ENCODE results near the gene BUD23.
"Not testable (repeated sequence)": the region's sequence is repeated elsewhere in the genome, so short reads cannot be mapped to it uniquely, and the experiment has no call there.

Gene BUD23, protein sequence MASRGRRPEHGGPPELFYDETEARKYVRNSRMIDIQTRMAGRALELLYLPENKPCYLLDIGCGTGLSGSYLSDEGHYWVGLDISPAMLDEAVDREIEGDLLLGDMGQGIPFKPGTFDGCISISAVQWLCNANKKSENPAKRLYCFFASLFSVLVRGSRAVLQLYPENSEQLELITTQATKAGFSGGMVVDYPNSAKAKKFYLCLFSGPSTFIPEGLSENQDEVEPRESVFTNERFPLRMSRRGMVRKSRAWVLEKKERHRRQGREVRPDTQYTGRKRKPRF

DNA sequence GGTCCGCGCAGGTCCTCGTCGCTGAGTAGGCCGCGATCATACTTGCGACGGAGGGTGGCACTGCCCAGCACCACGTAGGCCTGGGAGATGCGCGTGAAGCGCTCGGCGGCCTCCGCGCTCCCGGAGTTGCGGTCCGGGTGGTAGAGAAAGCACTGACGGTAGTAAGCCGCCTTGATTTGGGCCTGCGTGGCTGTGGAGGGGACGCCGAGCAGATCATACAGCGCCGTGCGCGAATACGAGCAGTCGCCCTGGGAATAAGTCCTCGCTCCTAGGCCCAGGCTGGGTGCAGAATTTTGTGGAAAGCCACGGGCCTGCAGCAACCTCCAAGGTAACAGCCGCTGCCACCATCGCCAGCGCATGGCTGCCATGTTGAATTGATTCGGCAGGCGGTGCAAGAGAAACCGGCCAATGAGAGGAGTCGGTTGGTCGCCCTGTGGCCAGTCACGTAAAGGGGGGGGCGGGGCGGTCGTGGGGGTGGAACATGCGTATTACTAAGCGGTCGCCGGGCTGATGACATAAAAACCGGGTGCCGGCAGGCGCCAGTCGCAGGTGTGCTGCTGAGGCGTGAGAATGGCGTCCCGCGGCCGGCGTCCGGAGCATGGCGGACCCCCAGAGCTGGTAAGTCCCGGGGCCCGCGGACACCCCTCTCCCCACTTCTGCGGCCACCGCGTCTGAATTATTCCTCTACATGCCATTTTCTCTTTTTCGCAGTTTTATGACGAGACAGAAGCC lies at the start of gene BUD23, which contains the start of gene DNAJC30:
BUD23 (plus strand) TSS at position 542 of the 732 bp plus-strand sequence; CDS start at position 571, 29 bp downstream.
DNAJC30 (minus strand) TSS at position 398 of the 732 bp plus-strand sequence; CDS start at position 368, 30 bp downstream.
- FAIRE-seq: peak; percentile 17
- peak; percentile 98 for DNase-seq (ENCODE audit: low spot score)

DNA sequence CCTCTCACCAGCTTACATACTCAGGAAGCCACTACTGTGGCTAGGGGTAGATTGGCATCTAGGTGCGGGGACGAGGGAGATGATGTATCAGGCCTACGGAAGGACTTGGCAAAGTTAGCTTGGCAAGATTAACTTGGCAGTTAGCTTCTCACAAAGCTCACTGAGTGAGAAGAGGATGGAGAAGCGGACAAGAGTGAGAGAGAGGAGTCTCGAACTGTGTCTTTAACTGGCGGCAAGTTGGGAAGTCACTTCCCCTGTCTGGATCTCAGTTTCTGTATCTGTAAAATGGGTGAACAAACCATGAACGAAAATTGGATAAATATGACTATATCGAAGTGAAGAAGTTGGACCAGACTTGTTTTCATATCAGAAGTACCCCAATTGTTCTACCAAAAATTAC lies 49.6 kb upstream of the BUD23 start:
- FAIRE-seq (no peak), DNase-seq (ENCODE audit: low spot score) (no peak)

DNA sequence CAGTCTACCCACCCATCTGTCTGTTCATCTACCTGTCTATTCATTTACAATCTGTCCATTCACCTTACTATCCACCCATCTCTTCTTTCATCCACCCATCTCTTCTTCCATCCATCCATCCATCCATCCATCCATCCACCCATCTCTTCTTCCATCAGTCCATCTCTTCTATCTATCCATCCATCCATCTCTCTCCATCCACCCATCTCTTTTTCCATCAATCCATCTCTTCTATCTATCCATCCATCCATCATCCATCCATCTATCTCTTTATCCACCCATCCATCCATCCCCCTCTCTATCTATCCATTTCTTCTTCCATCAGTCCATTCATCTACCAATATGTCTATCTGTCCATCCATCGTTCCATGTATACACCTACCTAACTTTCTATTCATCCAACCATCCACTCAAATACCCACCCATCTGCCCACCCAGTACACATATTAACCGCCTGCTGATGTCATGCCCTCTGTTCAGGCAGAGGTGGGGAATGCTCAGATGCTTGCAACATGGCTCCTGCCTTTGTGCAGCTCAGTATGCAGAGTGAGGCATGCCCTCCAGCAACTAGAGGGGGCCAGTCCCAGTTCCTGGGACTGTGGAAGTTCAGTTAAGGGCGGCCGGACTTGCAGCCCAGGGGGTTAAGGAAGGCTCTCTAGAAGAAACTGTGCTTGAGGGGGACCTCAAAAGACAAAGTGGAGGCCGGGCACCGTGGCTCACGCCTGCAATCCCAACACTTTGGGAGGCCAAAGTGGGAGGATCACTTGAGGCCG lies 47.8 kb upstream of the BUD23 start:
- DNase-seq (ENCODE audit: low spot score) (no peak), FAIRE-seq (no peak)

DNA sequence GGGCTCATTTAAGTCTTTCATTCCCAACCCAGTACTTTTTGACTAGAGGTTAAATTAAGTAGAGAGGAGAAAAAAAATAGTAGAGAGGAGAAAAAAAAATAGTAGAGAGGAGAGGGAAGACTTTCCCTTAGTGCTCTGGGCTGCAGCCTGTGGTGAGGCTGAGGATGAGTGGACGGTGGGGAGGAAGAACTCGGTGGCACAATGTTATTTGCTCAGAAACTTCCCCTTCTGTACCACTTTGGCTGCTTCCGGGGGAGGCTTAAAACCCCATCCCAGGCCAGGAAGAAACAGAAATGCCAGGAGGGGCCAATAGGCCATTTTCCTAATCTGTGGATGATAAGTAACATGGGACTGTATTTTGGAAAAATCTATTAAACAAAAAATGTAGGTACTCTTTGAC lies 44.5 kb upstream of the BUD23 start:
- no peak for DNase-seq (ENCODE audit: low spot score)
- no peak for FAIRE-seq

DNA sequence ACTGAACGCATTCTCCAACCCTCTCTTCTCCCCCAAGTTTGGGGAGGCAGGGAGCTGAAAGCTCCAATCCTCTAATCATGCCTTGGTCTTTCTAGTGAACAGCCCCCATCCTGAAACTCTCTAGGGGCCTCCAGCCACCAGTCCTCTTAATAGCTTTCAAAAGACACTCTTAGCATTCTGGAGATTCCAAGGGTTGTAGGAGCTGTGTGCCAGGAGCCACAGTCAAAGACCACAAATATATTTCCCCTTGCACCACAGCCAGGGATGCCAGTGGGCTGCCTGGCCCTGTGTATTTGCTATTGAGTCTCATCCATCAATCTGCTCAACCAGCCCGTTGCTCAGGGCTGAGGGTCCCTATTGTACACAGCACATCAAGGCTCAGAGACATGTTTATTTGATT lies 40.6 kb upstream of the BUD23 start:
- DNase-seq (ENCODE audit: low spot score) (no peak), FAIRE-seq (no peak)

DNA sequence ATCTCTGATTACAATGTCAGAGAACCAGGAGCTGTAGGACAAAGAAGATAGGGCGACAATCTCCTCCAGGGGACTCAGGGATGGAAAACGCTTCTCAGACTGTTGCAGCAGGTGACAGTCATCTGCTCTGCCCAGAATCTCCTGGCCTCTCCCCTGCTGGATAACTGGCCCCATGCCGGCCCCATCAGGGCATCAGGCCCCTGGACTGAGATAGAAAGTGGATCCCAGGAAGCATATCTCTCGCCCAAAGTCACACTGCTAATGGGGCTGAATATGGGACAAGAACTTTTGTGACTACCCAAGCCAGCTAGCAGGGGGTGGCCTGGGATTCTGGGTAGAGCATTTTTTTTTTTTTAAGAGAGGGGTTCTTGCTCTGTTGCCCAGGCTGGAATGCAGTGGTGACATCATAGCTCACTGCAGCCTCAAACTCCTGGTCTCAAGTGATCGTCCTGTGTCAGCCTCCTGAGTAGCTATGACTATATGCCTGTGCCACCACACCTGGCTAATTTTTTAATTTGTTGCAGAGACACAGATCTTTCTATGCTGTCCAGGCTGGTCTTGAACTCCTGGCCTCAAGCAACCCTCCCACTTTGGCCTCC lies 38.6 kb upstream of the BUD23 start:
- FAIRE-seq (no peak), DNase-seq (ENCODE audit: low spot score) (no peak)

DNA sequence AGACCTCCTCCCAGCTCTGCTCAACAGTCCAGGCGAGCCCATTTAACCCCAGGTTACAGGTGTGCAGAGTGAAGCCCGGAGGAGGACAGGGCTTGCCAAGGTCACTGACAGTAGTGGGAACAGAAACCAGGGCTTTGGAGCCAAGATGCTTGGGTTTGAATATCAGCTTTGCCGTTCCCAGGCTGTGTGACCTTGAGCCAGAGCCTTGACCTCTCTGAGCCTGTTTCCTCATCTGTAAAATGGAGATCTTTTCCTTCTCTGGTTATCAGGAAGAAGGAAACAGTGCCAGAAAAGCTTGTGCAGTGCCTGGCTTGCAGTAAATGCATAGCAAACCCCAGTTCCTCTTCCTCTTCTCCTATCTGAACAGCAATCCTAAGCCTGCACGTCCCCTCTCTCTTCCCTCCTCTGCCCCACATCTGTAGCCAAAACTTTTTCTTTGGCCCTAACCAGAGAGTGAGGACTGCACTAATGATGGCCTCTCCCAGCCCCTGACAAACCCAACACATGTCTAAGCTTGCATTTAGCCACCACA lies 37.7 kb upstream of the BUD23 start:
- FAIRE-seq (no peak), DNase-seq (ENCODE audit: low spot score) (no peak)

DNA sequence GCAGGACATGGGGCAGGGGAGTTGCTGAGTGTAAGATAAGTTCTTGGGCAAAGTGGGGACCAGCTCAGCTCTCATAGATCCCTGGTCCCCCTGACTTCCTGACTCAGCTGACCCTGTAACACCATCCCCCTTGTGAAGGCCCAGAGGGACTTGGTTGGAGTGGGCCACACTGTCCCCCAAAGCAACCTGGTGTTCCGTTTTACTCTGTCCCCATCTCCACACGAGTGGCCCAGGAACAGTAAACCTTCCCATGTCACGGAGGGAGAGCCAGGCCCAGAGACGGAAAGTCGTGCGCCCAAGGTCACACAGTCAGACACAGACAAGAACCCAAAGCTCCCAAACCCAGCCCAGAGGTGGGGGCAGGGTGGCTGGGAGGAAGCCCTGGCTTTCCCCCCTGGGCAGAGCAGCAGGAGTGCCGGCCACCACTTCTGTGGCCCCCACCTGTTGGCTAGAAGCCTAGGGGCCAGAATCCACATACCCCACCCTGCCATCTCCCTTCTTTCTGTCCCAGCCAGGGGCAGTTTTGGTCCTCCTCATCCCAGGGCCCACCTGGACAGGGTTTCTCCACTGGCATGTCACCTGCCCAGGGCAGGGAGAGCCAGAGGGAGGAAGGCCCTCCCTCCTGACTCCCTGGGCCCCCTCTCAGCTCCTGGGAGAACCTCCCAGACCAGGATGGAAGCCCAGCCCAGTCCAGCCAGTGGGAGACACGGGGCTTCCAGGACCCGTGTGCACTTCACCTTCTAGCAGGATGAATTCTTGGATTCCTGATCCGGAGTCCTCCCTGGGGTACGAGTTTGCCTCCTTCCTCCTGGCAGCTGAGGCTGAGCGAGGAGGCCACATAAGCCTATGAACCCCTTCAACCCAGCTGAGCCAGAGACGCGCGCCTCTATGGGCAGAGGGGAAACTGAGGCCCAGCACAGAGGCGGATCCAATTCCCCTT lies 36.3 kb upstream of the BUD23 start:
- FAIRE-seq (no peak), DNase-seq (ENCODE audit: low spot score) (no peak)

DNA sequence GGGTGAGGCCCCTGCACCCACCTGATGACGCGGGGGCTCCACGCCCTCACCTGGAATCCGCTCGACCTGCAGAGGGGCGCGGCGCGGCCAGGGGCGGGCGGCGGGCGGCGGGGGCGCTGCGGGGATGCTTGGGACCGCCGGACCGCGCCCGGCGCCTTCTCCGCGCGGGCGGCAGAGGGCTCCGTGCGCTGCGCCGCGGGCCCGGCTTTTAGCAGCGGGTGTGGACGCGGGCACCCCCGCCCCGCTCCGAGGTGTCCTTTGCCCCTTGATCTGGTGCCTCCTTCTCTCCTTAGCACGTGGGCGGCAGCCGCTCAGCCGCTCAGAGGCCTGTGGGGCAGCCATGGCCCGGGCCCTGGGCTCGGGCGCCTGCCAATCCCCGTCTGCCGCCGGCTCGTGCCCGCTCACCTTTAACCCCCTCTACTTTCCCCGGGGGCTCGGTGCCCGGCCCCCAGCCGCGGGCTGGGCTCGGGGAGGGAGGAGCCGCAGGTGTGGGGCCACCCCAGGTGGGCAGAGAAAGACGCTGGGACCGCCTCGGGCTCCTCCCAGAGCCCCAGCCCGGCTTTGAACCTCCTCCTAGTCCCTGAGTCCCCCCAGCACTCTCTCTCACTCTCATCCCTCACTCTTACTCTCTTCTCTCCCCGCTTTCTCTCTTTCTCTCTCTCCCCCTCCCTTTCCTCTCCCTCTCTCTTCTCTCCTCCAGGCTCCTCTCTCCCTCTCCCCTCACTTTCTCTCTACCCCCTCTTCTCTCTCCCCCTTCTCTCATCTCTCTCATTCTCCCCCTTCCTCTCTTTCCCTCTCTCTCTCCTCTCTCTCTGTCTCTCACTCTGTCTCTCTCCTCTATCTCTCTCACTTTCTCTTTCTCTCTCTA lies 35.4 kb upstream of the BUD23 start:
- no peak for DNase-seq (ENCODE audit: low spot score)
- FAIRE-seq: no peak

DNA sequence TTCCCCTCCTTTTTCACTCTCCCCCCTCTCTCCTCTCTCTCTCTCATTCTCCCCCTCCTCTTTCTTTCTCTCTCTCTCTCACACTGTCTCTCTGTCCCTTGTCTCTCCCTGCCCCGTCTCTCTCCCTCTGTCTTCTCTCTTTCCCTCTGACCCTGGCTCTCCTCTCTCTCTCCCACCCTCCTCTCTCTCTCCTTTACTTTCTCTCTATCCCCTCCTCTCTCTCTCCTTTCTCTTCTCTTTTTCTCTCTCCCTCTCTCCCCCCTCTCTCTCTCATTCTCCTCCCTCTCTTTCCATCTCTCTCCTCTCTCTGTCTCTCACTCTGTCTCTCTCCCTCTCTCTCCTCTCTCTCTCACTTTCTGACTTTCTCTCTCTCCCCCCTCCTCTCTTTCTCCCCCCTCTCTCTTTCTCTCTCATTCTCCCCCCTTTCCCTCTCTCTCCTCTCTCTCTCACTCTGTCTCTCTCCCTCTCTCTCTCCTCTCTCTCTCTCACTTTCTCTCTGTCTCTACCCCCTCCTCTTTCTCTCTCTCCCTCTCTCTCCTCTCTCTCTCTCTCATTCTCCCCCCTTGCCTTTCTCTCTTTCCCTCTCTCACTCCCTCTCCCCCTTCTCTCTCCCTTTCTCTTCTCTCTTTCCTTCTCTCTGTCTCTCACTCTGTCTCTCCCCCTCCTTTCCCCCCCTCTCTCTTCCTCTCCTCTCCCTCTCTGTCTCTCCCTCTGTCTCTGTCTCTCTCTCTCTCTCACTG lies 34.6 kb upstream of the BUD23 start:
- FAIRE-seq: no peak

DNA sequence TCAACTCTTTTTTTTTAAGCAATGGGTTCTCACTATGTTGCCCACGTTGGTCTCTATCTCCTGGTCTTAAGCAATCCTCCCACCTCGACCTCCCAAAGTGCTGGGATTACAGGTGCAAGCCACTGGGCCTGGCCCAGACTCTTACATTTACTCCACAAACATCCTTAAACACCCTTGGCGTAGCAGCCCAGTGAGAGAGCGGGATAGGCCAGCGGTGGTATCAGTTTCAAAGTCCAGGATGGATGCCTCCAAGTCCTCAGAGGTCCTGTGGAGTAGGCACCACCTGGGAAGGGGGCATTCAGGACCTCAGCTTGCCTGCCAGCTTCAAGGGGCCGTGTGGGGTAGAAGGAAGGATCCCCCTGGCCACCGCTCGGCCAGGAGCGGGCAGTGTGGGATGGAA lies 33.8 kb upstream of the BUD23 start:
- FAIRE-seq (no peak), DNase-seq (ENCODE audit: low spot score) (no peak)

More for the DNA sequence above, 34.6 kb upstream of the BUD23 start:
- DNase-seq (ENCODE audit: low spot score): no peak

DNA sequence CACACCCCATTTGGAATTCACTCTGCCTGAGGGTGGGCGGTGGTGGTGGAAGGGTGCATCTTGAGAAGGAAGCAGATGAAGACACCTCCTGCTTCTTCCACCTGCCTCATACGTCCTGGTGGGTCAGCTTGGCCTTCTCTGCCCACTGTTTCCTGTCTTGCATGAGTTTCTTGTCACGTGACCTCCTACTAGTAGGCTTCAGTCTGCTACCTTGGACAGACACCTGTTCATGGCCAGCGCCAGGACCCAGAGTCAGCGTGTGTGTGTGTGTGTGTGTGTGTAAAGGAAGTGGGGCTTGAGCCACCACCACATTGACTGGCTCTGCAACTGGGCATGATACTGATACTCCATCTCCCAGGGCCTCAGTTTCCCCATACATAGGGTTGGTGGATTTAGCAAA lies 32.9 kb upstream of the BUD23 start:
- DNase-seq (ENCODE audit: low spot score): no peak

DNA sequence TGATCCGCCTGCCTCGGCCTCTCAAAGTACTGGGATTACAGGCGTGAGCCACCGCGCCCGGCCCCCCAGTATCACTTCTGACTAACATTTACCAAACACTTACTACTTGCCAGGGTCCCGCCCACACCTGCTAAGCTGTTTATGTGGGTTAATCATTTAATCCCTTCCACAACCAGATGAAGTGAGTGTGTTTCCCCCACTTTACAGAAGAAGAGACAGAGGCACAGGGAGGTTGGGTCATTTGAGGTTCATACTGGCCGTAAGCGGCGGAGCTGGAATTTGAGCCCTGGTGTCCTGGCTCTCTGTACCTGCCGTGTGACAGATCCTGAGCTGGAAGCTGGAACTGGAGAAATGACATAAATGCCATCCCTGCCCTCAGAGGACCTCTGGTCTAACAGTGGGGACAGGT lies 30.9 kb upstream of the BUD23 start:
- DNase-seq (ENCODE audit: low spot score) (no peak), FAIRE-seq (no peak)

More for the DNA sequence above, 32.9 kb upstream of the BUD23 start:
- FAIRE-seq: no peak

DNA sequence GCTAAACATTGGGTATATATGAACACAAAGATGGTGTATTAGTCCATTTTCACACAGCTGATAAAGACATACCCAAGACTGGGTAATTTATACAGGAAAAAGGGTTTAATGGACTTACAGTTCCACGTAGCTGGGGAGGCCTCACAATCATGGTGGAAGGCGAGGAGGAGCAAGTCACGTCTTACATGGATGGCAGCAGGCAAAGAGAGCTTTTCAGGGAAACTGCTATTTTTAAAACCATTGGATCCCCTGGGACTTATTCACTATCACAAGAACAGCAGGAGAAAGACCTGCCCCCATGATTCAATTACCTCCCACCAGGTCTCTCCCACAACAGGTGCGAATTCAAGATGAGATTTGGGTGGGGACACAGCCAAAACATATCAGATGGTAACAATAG lies 28.1 kb upstream of the BUD23 start:
- not testable (repeated sequence) for FAIRE-seq; DNase-seq (ENCODE audit: low spot score)

DNA sequence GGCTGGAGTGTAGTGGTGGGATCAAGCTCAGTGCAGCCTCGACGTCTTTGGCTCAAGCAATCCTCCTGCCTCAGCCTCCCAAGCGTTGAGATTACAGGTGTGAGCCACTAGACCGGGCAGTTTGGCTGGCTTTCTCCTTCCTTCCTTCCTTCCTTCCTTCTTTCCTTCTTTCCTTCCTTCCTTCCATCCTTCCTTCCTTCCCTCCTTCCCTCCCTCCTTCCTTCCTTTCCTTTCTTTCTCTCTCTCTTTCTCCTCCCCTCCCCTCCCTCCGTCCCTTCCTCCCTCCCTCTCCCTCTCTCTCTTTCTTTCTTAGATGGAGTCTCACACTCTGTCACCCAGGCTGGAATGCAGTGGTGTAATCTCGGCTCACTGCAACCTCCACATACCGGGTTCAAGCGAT lies 23.4 kb upstream of the BUD23 start:
- DNase-seq (ENCODE audit: low spot score) (no peak), FAIRE-seq (no peak)

DNA sequence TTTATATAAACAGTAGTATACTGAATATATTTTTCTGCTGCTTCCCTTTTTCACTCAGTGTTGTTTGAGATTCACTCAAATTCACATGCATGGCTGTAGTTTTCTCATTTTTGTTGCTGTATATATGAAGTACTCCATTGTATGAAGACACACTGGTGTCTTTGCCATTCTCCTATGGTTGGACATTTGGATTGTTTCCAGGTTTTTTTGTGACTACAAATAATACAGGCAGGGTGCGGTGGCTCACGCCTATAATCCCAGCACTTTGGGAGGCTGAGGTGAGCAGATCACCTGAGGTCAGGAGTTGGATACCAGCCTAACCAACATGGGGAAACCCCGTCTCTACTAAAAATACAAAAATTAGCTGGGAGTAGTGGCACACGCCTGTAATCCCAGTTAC lies 22.8 kb upstream of the BUD23 start:
- FAIRE-seq; DNase-seq (ENCODE audit: low spot score): not testable (repeated sequence)

DNA sequence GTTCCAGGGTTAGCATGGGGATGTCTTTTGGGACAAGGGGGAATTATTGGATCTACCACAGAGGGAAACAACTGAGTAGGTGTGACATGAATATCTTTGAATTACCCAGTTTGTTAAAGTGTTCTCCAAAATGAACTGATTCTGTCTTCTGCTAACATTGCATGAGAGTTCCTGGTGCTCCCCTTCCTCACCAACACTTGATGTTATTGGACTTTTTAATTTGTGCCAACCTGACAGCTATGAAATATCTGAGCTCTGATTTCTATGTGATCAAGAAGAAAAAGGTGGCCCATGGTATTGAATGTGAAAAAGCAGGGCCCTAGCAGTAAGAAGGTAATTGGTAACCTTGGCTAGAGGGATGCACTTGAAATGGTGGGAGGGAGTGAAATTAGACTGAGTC lies 20.4 kb upstream of the BUD23 start:
- DNase-seq (ENCODE audit: low spot score) (no peak), FAIRE-seq (no peak)

DNA sequence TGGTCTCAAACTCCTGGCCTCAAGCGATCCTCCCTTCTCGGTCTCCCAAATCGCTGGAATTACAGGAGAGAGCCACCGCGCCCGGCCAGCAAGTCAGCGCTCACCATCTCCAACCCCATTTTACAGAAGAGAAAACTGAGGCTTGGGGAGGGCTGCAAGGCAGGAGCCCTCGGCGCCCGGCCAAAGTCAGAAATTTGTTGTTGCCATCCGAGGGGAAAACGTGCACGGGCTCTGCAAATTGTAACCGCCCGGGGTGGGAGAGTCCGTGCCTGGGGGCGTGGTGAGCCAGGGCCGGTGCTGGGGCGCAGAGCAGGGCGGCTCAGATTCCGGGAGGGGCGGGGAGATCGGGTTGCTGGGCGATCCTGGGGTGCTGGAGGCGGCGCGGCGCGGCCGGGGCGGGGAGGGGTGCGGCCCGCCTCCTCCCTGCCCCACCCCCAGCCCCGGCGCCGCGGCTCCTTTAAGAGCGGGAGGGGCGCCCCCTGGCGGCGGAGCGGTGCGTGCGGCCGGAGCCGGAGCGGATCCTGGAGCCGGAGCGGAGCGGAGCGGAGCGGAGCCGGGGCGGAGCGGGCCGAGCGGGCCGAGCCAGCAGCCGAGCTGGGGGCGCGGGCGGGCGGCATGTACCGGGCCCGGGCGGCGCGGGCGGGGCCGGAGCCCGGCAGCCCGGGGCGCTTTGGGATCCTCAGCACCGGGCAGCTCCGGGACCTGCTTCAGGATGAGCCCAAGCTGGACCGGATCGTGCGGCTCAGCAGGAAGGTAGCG lies 15.9 kb upstream of the BUD23 start, which contains the start of gene VPS37D:
VPS37D (plus strand) TSS at position 488 of the 759 bp plus-strand sequence; CDS start at position 616, 128 bp downstream.
- DNase-seq (ENCODE audit: low spot score) (peak; percentile 93), FAIRE-seq (peak; percentile 32)

Measured in urothelium cell line (cell line).